Measurements from ENCODE around the gene POLA1. TPM values are rescaled to one million over a fixed set of nuclear protein-coding genes. Genes with fewer than 3 reads are reported as not detected.

The POLA1 gene
- total and polyA plus RNA-seq, 7 donors = 3.5 to 9.4 (median 6.8) TPM

GRCh38 chrX:24774650-24775049 lies 80.9 kb downstream of the POLA1 start:
- no peak overlapping the region for H3K27ac ChIP-seq
- intact Hi-C loops (cut with DNase I) = no loop called here
- TF ChIP-seq CTCF (IDR thresholded peaks at IDR 0.05) = no peak
- WGBS, 3 donors = 51 to 81% (median 72%) methylated on average over 2 of the region's 2 CpGs
- H3K4me3 ChIP-seq = no peak overlapping the region
- H3K27me3 ChIP-seq (ENCODE audit: insufficient read depth in 3 of 3, low read length in 2 of 3) = peaks cover 0 to 4% (median 0%) of the 10 kb centered on the region in 3 donors
- no peaks in the 10 kb centered on the region for H3K9me3 ChIP-seq
- ATAC-seq (no peak), DNase-seq (no peak)
- no peaks in the 10 kb centered on the region for H3K4me1 ChIP-seq
- no peaks in the 10 kb centered on the region for H3K36me3 ChIP-seq (ENCODE audit: insufficient read depth in 1 of 2, low read depth in 1 of 2)

- DNase-seq (no peak), ATAC-seq (no peak)
- Histone ChIP-seq H3K36me3 (ENCODE audit: insufficient read depth in 1 of 2, low read depth in 1 of 2) (no peaks in the 10 kb centered on the region), H3K27ac (no peak overlapping the region), H3K4me3 (no peak overlapping the region), H3K27me3 (ENCODE audit: insufficient read depth in 3 of 3, low read length in 2 of 3) (no peaks in the 10 kb centered on the region), H3K4me1 (no peaks in the 10 kb centered on the region), H3K9me3 (no peaks in the 10 kb centered on the region)
- no peak for TF ChIP-seq CTCF (IDR thresholded peaks at IDR 0.05)
- intact Hi-C loops (cut with DNase I) = no loop called here
- 58 to 68% (median 64%) methylated on average over 2 of the region's 2 CpGs for WGBS, 3 donors
Measured at GRCh38 chrX:24775891-24776290, 82.2 kb downstream of the POLA1 start.

GRCh38 chrX:24777660-24778059 lies 83.9 kb downstream of the POLA1 start:
- 70 to 85% (median 82%) methylated on average over 1 of the region's 1 CpG for WGBS, 3 donors
- Histone ChIP-seq H3K27ac (no peak overlapping the region), H3K36me3 (ENCODE audit: insufficient read depth in 1 of 2, low read depth in 1 of 2) (no peaks in the 10 kb centered on the region), H3K9me3 (no peaks in the 10 kb centered on the region), H3K4me3 (no peak overlapping the region), H3K27me3 (ENCODE audit: insufficient read depth in 3 of 3, low read length in 2 of 3) (no peaks in the 10 kb centered on the region), H3K4me1 (no peaks in the 10 kb centered on the region)
- ATAC-seq (no peak), DNase-seq (no peak)
- intact Hi-C loops (cut with DNase I) = no loop called here
- TF ChIP-seq CTCF (IDR thresholded peaks at IDR 0.05) = no peak

GRCh38 chrX:24782011-24782410 lies 88.3 kb downstream of the POLA1 start:
- intact Hi-C loops (cut with DNase I) = no loop called here
- TF ChIP-seq CTCF (IDR thresholded peaks at IDR 0.05) = no peak
- no peak for ATAC-seq

GRCh38 chrX:24789047-24789446 lies 95.3 kb downstream of the POLA1 start:
- no peaks in the 10 kb centered on the region for H3K4me1 ChIP-seq
- ATAC-seq (no peak), DNase-seq (no peak)
- H3K36me3 ChIP-seq (ENCODE audit: insufficient read depth in 1 of 2, low read depth in 1 of 2) = no peaks in the 10 kb centered on the region
- H3K4me3 ChIP-seq = no peak overlapping the region
- 76 to 98% (median 97%) methylated on average over 4 of the region's 4 CpGs for WGBS, 3 donors
- H3K27me3 ChIP-seq (ENCODE audit: insufficient read depth in 3 of 3, low read length in 2 of 3) = no peaks in the 10 kb centered on the region
- H3K27ac ChIP-seq = no peak overlapping the region
- H3K9me3 ChIP-seq = no peaks in the 10 kb centered on the region
- intact Hi-C loops (cut with DNase I) = no loop called here
- TF ChIP-seq CTCF (IDR thresholded peaks at IDR 0.05) = no peak

More at GRCh38 chrX:24782011-24782410, 88.3 kb downstream of the POLA1 start:
- Histone ChIP-seq H3K9me3 (no peaks in the 10 kb centered on the region), H3K27me3 (ENCODE audit: insufficient read depth in 3 of 3, low read length in 2 of 3) (no peaks in the 10 kb centered on the region), H3K4me3 (no peak overlapping the region), H3K4me1 (no peaks in the 10 kb centered on the region), H3K27ac (no peak overlapping the region), H3K36me3 (ENCODE audit: insufficient read depth in 1 of 2, low read depth in 1 of 2) (no peaks in the 10 kb centered on the region)
- WGBS, 3 donors = 9 to 26% (median 21%) methylated on average over 1 of the region's 1 CpG
- no peak for DNase-seq

All from psoas muscle (tissue), 8 donors.